Eye (tissue), 1 donor: ENCODE data around the gene SUN2.

Source experiments
- DNase-seq: peaks from one replicate; pipeline ENCODE4 v3.0.0-alpha.2; 2015

The SUN2 gene

GRCh38 chr22:38751422-38752346 lies 4.1 kb downstream of the SUN2 start:
- DNase-seq, result no peak

GRCh38 chr22:38751066-38751421 lies 4.8 kb downstream of the SUN2 start:
- no peak for DNase-seq

- DNase-seq, result no peak
Measured at GRCh38 chr22:38750638-38751037, 5.2 kb downstream of the SUN2 start.

DNA sequence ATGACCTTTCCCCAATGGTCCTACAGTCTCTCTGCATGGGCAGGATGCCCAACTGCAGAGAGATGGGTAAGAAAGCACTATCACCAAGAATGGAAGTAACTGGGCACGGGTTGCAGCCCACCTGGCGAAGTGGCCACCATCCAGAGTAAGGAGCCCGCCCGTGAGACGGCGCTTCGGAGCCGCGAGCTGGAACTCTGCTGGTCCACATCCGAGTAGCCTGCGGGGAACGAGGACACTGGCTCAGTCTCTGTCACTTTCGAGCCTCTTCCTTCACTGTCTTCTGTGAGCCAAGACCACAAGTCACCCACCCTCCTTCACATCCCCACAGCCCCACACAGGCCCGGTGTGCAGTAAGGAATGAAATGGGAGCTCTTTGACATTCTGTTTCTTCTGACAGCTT lies 5.7 kb downstream of the SUN2 start:
- DNase-seq, result no peak

- no peak for DNase-seq
Measured at GRCh38 chr22:38748487-38749136, 7.2 kb downstream of the SUN2 start.

DNA sequence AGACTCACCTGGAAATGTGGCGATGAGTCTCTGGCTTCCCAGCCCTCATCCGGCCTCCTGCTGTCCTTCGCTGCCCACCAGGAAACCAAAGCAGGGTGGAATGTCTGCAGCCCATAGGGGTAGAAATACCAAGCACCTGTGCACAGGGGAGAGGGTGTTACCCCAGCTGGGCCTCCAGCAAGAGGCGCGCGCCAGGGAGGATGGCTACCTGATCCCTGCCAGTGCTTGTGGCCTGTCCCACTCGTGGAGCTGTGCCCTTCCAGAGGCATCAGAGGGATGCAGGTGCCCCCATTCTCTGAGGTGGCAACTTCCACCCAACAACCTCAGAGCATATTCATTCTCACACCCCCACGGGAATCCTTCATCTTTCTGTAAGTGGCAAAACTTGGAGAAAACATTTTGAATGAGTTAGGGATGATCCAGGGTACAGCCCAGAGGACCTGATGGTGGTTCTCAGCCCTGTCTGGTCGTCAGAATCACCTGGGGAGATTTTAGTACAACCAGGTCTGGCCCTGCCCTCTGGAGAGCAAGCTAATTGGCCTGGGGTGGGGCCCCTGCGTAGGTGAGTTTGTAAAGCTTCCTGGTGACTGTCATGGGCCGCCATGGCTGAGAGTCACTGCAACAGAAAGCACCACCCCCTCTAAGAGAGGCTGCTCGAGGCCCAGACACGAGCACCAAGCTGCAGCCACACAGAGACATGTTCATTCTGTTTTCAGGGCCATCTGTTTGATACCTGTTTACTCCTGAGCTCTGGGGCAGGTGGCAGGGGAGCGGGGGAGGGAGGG lies 9.9 kb downstream of the SUN2 start:
- no peak for DNase-seq

GRCh38 chr22:38744981-38745380 lies 10.8 kb downstream of the SUN2 start:
- peak; percentile 24 for DNase-seq

GRCh38 chr22:38742176-38742942 lies 13.4 kb downstream of the SUN2 start:
- no peak for DNase-seq

DNA sequence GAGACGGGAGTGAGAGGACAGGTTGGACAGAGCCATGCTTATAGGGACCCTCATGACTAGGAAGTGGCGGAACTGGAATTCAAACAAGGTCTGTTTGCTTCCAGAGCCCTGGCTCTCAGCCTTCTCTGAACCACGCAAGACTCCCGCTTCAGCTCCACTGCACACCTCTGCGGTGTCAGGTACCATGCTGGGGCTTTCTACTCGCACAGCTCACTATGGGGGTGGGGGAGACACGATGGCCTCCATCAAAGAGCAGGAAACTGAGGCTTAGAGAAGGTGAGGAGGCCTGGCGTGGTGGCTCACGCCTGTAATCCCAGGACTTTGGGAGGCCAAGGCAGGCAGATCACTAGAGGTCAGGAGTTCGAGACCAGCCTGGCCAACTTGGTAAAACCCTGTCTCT lies 14.2 kb downstream of the SUN2 start:
- no peak for DNase-seq

DNA sequence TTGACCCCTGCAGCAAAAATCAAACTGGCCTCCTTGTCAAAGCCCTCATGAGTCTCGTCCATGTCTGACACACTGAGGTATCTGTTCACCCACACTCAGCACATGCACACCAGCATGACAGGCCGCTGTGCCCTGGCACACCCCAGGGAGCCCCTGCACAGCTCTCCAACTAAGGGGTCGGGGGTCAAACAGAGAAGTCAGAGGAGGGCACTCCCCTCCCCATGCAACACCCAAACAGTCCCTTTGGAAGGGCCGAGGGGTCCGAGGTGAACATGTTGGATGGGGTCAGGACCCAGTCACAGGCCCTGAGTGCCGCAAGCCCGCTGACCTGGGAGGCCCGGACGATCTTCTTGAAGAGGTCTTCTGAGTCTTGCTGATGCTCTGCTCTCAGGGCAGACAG lies 14.6 kb downstream of the SUN2 start:
- DNase-seq, result no peak

DNA sequence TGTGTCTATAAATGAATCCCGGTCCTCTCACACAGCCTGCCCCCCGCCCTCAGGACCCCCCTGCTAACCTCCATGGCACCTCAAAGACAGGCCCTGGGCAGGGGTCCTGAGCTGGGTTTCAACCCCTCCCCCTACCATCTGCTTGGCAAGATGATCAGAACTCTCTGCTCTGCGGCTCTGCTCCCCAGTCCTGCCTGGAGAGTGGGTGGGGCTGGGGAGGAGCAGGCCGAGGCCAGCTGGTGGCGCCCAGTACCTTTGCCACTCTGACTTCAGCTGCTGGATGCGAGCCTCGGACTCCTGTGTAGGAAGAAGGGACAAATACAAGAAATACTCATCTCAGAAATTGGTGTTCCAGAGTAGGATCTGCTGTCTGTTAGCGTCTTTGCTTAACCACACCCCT lies 15.0 kb downstream of the SUN2 start:
- DNase-seq, result no peak

DNA sequence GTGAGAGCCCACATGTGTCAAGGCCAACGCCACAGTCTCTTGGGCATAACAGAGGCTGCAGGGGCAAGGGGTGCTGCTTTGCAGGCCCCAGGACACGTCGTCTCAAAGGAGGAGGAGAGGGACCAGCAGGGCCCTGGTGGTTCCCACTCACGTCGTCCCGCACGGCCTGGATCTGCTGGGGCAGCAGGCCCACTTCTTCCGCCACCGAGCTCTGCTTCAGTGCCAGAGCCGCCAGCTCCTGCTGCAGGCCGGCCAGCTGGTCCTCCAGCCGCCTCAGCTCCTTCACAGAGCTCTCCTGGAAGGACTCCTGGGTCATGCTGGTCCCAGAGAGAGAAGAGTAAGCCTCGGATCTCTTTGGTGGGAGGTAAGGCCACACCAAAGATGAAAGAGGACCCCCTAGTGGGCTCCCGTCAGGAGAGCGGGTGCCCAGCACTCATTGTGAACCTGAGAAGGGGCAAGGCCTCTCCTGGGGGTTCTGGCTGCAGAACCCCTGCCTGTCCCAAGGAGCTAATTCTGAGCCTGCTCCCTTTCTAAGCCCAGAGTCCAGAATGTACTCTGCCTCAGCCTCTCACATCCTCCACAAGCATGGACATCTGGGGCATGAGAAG lies 15.6 kb downstream of the SUN2 start:
- no peak for DNase-seq

DNA sequence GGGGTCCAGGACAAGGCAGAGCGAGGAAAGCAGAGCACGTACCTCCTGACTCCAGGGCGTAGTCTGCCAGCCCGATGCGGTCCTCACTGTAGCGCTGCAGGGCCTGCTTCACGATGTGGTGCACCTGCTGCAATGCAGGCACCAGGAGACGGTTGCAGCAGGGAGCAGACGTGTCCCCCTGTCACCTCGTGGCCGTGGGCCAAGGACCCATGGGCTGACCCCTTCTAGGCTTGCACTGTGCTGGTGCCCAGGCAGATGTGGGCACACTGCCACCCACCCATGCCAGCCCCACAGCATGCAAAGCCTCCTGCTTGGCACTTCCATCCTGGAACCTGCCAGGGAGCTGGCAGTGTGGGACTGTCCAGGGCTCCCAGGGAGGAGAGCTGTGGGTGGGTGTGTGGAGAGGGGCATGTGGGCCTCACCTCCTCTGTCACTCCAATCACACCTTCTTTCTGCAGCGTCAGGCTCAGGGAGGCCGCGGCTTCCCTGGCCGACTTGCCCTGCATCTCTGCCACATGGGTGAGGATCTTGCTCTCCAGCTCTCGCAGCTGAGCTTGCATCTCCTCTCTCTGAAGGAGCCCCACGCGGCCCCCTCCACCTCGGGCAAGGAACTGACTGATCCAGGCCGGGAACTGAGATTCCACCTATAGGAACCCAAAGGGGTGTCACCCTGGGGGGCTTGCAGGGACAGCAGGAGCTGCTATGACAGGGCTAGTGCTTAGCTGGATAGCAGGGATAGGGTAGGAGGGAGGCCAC lies 16.3 kb downstream of the SUN2 start:
- DNase-seq, result no peak

DNA sequence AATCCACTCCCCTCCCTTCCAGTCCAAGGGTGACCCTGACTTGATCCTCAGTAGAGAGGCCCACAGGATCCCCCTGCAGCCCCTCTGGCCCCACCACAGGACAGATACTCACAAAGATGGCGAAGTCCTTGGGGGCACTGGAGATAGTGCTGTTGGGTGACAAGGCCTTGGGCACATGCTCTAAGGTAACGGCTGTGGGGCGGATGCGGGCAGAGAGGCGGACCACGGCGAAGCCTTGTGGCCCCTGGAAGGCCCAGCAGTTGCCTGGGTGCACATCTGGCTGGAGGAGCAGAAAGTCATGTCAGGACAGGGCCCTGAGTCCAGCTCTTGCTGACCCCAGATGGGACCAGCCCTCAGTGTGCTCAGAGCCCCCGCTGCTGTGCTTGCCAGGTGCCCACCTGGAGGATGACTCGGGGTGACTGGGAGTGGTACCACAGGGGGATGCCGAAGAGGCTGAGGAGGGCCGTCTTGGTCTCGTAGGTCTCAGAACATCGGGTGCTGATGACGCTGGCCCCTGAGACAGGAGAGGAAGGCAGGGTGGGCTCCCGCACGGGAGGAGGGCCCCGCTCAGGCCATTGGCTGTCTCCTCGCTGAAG lies 17.2 kb downstream of the SUN2 start:
- no peak for DNase-seq

DNA sequence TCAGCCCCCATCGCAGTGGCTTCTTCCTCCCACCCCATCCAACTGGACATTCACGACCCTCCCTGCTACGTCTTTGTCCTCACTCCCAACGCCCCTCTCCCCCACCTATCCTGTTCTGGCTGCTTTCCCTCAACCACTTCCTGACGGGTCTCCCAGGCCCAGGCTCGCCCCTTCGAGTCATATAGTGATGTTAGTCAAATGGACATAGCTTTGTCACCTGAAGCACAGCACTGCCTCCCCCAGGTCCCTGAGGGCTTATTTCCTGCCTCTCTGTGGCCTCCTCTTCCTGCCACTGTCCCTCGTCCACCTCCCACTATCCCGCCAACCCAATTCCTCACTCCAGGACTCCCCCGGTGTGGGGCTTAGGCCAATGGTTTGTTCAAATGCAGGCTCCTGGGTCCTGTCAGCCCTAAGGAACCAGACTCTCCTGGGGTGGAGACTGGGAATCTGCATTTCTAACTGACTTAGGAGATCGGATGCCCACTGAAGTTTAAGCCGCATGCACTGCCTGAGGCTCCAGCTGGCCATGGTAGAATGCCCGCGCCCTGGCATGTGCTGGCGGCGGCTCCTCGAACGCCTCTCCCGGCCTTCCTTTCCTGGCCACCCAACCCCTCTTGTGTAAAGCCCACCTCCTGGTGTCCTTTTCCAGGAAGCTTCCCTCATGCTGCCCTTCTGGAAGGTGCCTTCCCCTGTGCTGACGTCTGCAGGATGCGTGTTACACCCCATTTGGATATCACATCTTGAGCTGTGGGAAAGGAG lies 18.3 kb downstream of the SUN2 start:
- DNase-seq, result no peak

DNA sequence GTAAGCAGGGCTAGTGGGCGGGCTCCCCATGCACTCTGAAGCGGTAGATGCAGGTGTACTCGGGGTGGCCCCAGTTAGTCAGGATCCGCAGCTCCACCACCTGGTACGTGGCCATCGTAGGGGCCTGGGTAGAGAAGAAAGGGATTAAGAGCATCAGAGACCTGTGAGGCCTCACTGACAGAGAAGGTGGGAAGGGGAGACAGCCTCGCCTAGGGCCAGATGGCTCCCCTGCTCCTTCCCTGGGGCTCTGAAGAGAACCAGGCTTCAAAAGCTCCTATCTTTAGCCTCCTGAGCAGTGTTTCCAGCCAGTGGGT lies 19.6 kb downstream of the SUN2 start:
- DNase-seq, result no peak

DNA sequence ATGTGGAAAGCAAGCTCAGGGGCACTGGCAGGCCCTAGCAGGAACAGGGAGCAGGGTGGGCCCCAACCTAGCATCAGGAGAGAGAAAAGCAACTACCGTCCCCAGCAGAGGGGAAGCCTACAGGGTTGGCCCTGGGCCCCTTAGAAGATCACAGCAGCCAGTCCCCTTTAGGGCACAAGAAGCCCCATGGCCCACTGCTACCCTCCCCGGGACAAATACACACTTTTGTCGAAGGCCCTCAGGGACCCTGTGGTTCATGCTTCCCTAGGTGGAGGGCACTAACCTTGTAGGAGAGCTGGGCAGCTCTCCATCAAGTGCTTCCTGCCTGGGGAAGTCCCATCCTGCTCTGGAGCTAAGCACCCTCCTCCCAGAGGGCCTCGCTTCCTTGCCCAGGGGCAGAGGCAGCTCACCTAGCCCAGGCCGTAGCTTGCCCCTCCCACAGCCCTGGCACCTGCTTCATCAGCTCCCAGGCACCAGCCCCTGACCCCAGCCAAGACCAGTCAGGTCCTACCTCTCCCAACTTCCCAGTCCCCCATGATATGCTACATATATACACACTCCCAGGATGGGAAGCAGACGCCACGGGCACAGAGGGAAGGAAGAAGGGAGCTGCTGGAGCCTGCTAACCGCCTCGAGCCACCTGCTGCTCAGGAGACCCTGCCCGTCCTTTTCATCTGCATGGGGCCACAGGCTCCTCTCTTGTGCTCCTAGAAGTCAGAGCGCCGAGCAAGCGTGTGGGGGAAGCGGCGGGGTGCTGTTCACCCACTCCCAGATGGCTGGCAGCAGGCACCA lies 20.1 kb downstream of the SUN2 start:
- DNase-seq, result no peak

DNA sequence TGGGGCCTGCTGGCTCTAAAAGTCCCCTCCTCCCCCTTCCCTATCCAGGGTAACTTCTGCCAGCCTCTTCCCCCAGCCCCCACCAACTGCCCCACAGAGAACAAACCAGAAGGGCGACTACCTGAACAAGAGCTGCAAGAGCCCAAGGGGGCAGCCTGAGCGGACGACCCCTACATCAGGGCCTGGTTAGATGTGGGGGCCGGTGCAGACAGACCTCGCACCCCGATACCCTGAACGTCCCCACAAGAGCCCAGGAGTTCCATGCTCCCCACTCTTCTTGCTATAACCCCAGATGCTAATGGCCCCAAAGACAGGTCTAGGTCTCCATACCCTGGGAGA lies 20.7 kb downstream of the SUN2 start:
- no peak for DNase-seq

GRCh38 chr22:38734421-38735100 lies 21.2 kb downstream of the SUN2 start:
- DNase-seq, result no peak
